ES-I3 (cell line): ENCODE data around the gene NOCT.
"Not testable (repeated sequence)": the region's sequence is repeated elsewhere in the genome, so short reads cannot be mapped to it uniquely, and the experiment has no call there.

ENCODE experiments used
- H3K36me3 ChIP-seq: 2 replicates; pipeline ENCODE4 v1.6.1; 2013; ENCODE audit warnings: mild to moderate bottlenecking, low read length, control low read depth, moderate library complexity; ENCODE audit not compliant: insufficient read depth
- H3K4me1 ChIP-seq: 2 replicates; pipeline ENCODE4 v1.6.1; 2013; ENCODE audit warnings: mild to moderate bottlenecking, control low read depth, low read length; ENCODE audit not compliant: insufficient read depth
- H3K9ac ChIP-seq: 2 replicates; pipeline ENCODE4 v1.6.1; 2013; ENCODE audit warnings: low read depth, mild to moderate bottlenecking, low read length, moderate library complexity
- H3K9me3 ChIP-seq: 2 replicates; pipeline ENCODE4 v1.6.1; 2013; ENCODE audit warnings: mild to moderate bottlenecking, low read length, moderate library complexity; ENCODE audit not compliant: control insufficient read depth, insufficient read depth

NOCT gene

GRCh38 chr4:138996090-138996489 is 19.5 kb upstream of the NOCT start:
- H3K9ac ChIP-seq, result no peak overlapping the region
- no peaks in the 10 kb centered on the region for H3K36me3 ChIP-seq
- peaks cover 13% of the 10 kb centered on the region for H3K4me1 ChIP-seq
- no peaks in the 10 kb centered on the region for H3K9me3 ChIP-seq

GRCh38 chr4:138999666-139000065 is 15.9 kb upstream of the NOCT start:
- H3K4me1 ChIP-seq, result peaks cover 13% of the 10 kb centered on the region
- H3K9me3 ChIP-seq, result no peaks in the 10 kb centered on the region
- H3K36me3 ChIP-seq, result no peaks in the 10 kb centered on the region
- no peak overlapping the region for H3K9ac ChIP-seq

- not testable (repeated sequence) for H3K4me1 ChIP-seq, H3K36me3 ChIP-seq, H3K9ac ChIP-seq, H3K9me3 ChIP-seq
Measured at GRCh38 chr4:139000134-139000533, 15.4 kb upstream of the NOCT start.

GRCh38 chr4:139001430-139001829 is 14.2 kb upstream of the NOCT start:
- not testable (repeated sequence) for H3K36me3 ChIP-seq, H3K4me1 ChIP-seq, H3K9me3 ChIP-seq, H3K9ac ChIP-seq

GRCh38 chr4:139003668-139004067 is 11.9 kb upstream of the NOCT start:
- not testable (repeated sequence) for H3K4me1 ChIP-seq, H3K9ac ChIP-seq, H3K9me3 ChIP-seq, H3K36me3 ChIP-seq

GRCh38 chr4:139005774-139006173 is 9.8 kb upstream of the NOCT start:
- H3K36me3 ChIP-seq, result no peaks in the 10 kb centered on the region

GRCh38 chr4:139007640-139008039 is 7.9 kb upstream of the NOCT start:
- Histone ChIP-seq H3K4me1 (no peaks in the 10 kb centered on the region), H3K36me3 (no peaks in the 10 kb centered on the region), H3K9me3 (peaks cover 4% of the 10 kb centered on the region; the same call in 1 of the 2 replicates), H3K9ac (no peak overlapping the region)

More at GRCh38 chr4:139005774-139006173, 9.8 kb upstream of the NOCT start:
- Histone ChIP-seq H3K4me1 (no peaks in the 10 kb centered on the region), H3K9me3 (peaks cover 4% of the 10 kb centered on the region; the same call in 1 of the 2 replicates), H3K9ac (no peak overlapping the region)

GRCh38 chr4:139008278-139008677 is 7.3 kb upstream of the NOCT start:
- not testable (repeated sequence) for H3K4me1 ChIP-seq, H3K9me3 ChIP-seq, H3K9ac ChIP-seq, H3K36me3 ChIP-seq

GRCh38 chr4:139009702-139010101 is 5.9 kb upstream of the NOCT start:
- Histone ChIP-seq H3K4me1 (peaks cover 12% of the 10 kb centered on the region), H3K9ac (no peak overlapping the region), H3K9me3 (peaks cover 4% of the 10 kb centered on the region; the same call in 1 of the 2 replicates), H3K36me3 (no peaks in the 10 kb centered on the region)

- H3K9ac ChIP-seq, result no peak overlapping the region
- H3K36me3 ChIP-seq, result no peaks in the 10 kb centered on the region
- H3K4me1 ChIP-seq, result peaks cover 15% of the 10 kb centered on the region
- H3K9me3 ChIP-seq, result peaks cover 4% of the 10 kb centered on the region; the same call in 1 of the 2 replicates
Measured at GRCh38 chr4:139011225-139011950, 4.2 kb upstream of the NOCT start.

- Histone ChIP-seq H3K4me1 (peaks cover 20% of the 10 kb centered on the region), H3K9me3 (no peaks in the 10 kb centered on the region), H3K9ac (peak overlapping the region; percentile 99), H3K36me3 (no peaks in the 10 kb centered on the region)
Measured at GRCh38 chr4:139014371-139015268, 961 bp upstream of the NOCT start.

GRCh38 chr4:139015948-139016471 is 429 bp downstream of the NOCT start:
- Histone ChIP-seq H3K9me3 (no peaks in the 10 kb centered on the region), H3K9ac (peak overlapping the region; percentile 99), H3K4me1 (peaks cover 32% of the 10 kb centered on the region), H3K36me3 (no peaks in the 10 kb centered on the region)

- Histone ChIP-seq H3K36me3 (peaks cover 3% of the 10 kb centered on the region; the same call in 1 of the 2 replicates), H3K9ac (peak overlapping the region; percentile 99), H3K9me3 (no peaks in the 10 kb centered on the region), H3K4me1 (peaks cover 33% of the 10 kb centered on the region)
Measured at GRCh38 chr4:139017861-139018260, 2.3 kb downstream of the NOCT start.

- H3K9me3 ChIP-seq, result no peaks in the 10 kb centered on the region
- peaks cover 35% of the 10 kb centered on the region for H3K4me1 ChIP-seq
- peaks cover 3% of the 10 kb centered on the region; the same call in 1 of the 2 replicates for H3K36me3 ChIP-seq
- peak overlapping the region; percentile 99 for H3K9ac ChIP-seq
Measured at GRCh38 chr4:139018501-139018900, 2.9 kb downstream of the NOCT start.
